Natural killer cell (primary cell): ENCODE data around the gene SNRPB. TPM values are rescaled to one million over a fixed set of nuclear protein-coding genes. Genes with fewer than 3 reads are reported as not detected.

Source experiments
- ATAC-seq, 3 donors: fragments of 150-1000 bp in 2 of 3; fragments of 200-7000 bp in 1 of 3; cut with Tn5 transposase; 1 replicate in 1 of 3; 2 replicates in 2 of 3; pipeline ENCODE4 v1.10.0; 2021; ENCODE audit warnings: mild to moderate bottlenecking in 2 of 3, moderate library complexity in 2 of 3
- DNase-seq, 2 donors: peaks; one replicate each; pipeline versions ENCODE4 v3.0.0 to v3.0.0-alpha.2; 2013 to 2021; ENCODE audit warnings: mixed read lengths in 1 of 2
- H3K27ac ChIP-seq: one replicate; pipeline ENCODE4 v1.5.1; 2013; ENCODE audit warnings: mild to moderate bottlenecking, low read length
- H3K27me3 ChIP-seq: one replicate; pipeline ENCODE4 v1.6.1; 2013; ENCODE audit warnings: low read length; ENCODE audit not compliant: control insufficient read depth, insufficient read depth
- H3K36me3 ChIP-seq: one replicate; pipeline ENCODE4 v1.6.1; 2013; ENCODE audit warnings: low read length; ENCODE audit not compliant: control insufficient read depth, insufficient read depth
- H3K4me1 ChIP-seq: one replicate; pipeline ENCODE4 v1.6.1; 2013; ENCODE audit warnings: low read length; ENCODE audit not compliant: control insufficient read depth, insufficient read depth
- H3K4me3 ChIP-seq: one replicate; pipeline ENCODE4 v1.5.1; 2013; ENCODE audit warnings: low read length
- H3K9me3 ChIP-seq: one replicate; pipeline ENCODE4 v1.6.1; 2013; ENCODE audit warnings: low read length; ENCODE audit not compliant: control insufficient read depth, insufficient read depth
- H3K27ac Mint-ChIP-seq, 2 donors: one replicate each; pipeline ENCODE4 v1.8.0; 2022; ENCODE audit warnings: mild to moderate bottlenecking in 2 of 2, mixed read lengths in 2 of 2, moderate library complexity in 1 of 2
- H3K27me3 Mint-ChIP-seq, 2 donors: one replicate each; pipeline ENCODE4 v1.8.0; 2022; ENCODE audit warnings: low read depth in 2 of 2, mixed read lengths in 2 of 2
- H3K36me3 Mint-ChIP-seq: one replicate; pipeline ENCODE4 v1.8.0; 2022; ENCODE audit warnings: mixed read lengths
- H3K4me1 Mint-ChIP-seq, 2 donors: one replicate each; pipeline ENCODE4 v1.8.0; 2022; ENCODE audit warnings: mixed read lengths in 2 of 2
- H3K4me3 Mint-ChIP-seq: one replicate; pipeline ENCODE4 v1.8.0; 2022; ENCODE audit warnings: mild to moderate bottlenecking, moderate library complexity, mixed read lengths
- H3K9me3 Mint-ChIP-seq, 2 donors: one replicate each; pipeline ENCODE4 v1.8.0; 2022; ENCODE audit warnings: mixed read lengths in 2 of 2
- whole genome bisulfite sequencing: methylation state at CpG from one replicate; pipeline ENCODE4 v1.1.7; 2013; ENCODE audit warnings: missing lambda C conversion rate; ENCODE audit not compliant: insufficient coverage; 5-methylcytosine and 5-hydroxymethylcytosine counted together
- intact Hi-C: fragments of 100-400 bp; cut with micrococcal nuclease; formaldehyde crosslinking; loops from one replicate; pipeline ENCODE4 v1.14.2; 2022
- total RNA-seq, 4 donors: library from RNA; stranded (reverse); fragments of 120-200 nt in 1 of 4; gene quantifications; one replicate each; pipeline versions ENCODE4 v1.2.3 to v1.2.4, GENCODE V29; 2013 to 2022
- TF ChIP-seq, protein P1 (sequence below): fragments of 200-600 bp; IDR thresholded peaks from one replicate; pipeline ENCODE4 v1.8.0; 2022; ENCODE audit warnings: antibody characterized with exemption

The SNRPB gene
- total RNA-seq, 3 donors from 2014 or later (not counting 1 experiment from before 2014, with no cell fraction given): 160 to 174 (median 162) TPM

DNA sequence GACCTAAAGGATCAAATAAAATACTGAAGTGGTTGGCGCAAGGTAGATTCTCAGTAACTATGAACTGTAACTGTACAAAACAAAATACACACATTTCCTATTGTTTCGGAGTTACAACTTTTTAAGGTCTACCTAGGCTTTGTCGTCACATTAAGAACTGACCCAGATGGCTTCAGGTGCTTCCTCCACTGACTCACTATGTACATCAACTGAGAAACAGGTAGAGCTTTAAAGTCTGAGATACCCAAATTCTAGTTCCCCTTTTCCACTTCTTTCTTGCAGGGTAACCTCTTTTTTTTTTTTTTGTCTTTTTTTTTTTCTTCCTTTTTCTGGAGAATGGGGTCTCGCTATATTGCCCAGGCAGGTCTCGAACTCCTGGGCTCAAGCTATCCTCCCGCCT is 5.5 kb downstream of the SNRPB start:
- peaks cover 77% of the 10 kb centered on the region for H3K36me3 ChIP-seq
- H3K27me3 ChIP-seq: no peaks in the 10 kb centered on the region
- no peak overlapping the region for H3K4me3 Mint-ChIP-seq
- peaks cover 28% of the 10 kb centered on the region for H3K36me3 Mint-ChIP-seq
- H3K4me3 ChIP-seq: no peak overlapping the region
- WGBS: 91% methylated on average over 6 of the region's 6 CpGs
- H3K4me1 ChIP-seq: peaks cover 16% of the 10 kb centered on the region
- peaks cover 28 to 31% of the 10 kb centered on the region in 2 donors for H3K4me1 Mint-ChIP-seq
- H3K27ac ChIP-seq: no peak overlapping the region
- ATAC-seq: no peak
- H3K9me3 Mint-ChIP-seq: no peaks in the 10 kb centered on the region
- intact Hi-C loops: no loop called here
- DNase-seq: no peak
- H3K9me3 ChIP-seq: no peaks in the 10 kb centered on the region
- TF ChIP-seq, protein P1, sequence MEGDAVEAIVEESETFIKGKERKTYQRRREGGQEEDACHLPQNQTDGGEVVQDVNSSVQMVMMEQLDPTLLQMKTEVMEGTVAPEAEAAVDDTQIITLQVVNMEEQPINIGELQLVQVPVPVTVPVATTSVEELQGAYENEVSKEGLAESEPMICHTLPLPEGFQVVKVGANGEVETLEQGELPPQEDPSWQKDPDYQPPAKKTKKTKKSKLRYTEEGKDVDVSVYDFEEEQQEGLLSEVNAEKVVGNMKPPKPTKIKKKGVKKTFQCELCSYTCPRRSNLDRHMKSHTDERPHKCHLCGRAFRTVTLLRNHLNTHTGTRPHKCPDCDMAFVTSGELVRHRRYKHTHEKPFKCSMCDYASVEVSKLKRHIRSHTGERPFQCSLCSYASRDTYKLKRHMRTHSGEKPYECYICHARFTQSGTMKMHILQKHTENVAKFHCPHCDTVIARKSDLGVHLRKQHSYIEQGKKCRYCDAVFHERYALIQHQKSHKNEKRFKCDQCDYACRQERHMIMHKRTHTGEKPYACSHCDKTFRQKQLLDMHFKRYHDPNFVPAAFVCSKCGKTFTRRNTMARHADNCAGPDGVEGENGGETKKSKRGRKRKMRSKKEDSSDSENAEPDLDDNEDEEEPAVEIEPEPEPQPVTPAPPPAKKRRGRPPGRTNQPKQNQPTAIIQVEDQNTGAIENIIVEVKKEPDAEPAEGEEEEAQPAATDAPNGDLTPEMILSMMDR: no peak
- H3K27ac Mint-ChIP-seq: peak overlapping the region in 1 of 2 donors; percentile 9
- no peaks in the 10 kb centered on the region for H3K27me3 Mint-ChIP-seq

GRCh38 chr20:2463616-2464365 is 6.8 kb downstream of the SNRPB start:
- no peak overlapping the region for H3K27ac Mint-ChIP-seq
- Histone ChIP-seq H3K4me3 (no peak overlapping the region), H3K27ac (no peak overlapping the region), H3K4me1 (peaks cover 4% of the 10 kb centered on the region), H3K9me3 (no peaks in the 10 kb centered on the region), H3K36me3 (peaks cover 90% of the 10 kb centered on the region), H3K27me3 (no peaks in the 10 kb centered on the region)
- TF ChIP-seq, protein P1: no peak
- 98% methylated on average over 9 of the region's 9 CpGs for WGBS
- peaks cover 36% of the 10 kb centered on the region for H3K36me3 Mint-ChIP-seq
- DNase-seq: no peak
- H3K4me1 Mint-ChIP-seq: peaks cover 16 to 21% of the 10 kb centered on the region in 2 donors
- ATAC-seq: no peak
- no peaks in the 10 kb centered on the region for H3K9me3 Mint-ChIP-seq
- intact Hi-C loops: no loop called here
- H3K4me3 Mint-ChIP-seq: no peak overlapping the region
- no peaks in the 10 kb centered on the region for H3K27me3 Mint-ChIP-seq

DNA sequence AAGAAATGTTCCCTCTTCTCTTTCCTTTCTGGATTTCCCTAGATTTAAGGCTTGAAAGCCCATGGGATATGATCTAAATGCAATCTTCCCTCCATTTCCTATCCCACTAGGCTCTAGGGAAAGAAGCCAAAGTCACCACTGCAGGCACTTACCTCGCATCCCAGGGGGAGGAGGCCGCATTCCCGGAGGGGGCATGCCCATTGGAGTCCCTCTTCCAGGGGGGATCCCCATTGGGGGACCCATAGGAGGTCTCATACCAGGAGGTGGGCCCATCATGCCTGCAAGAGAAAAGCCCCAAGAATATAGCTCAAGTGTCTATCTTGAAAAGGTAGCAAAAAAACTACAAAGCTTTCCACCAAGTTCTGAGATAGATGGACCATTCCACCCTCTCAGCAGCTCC is 8.1 kb downstream of the SNRPB start:
- Histone ChIP-seq H3K27ac (no peak overlapping the region), H3K27me3 (no peaks in the 10 kb centered on the region), H3K4me3 (no peak overlapping the region), H3K9me3 (no peaks in the 10 kb centered on the region), H3K4me1 (no peaks in the 10 kb centered on the region), H3K36me3 (peaks cover 88% of the 10 kb centered on the region)
- Mint-ChIP-seq H3K4me1 (peaks cover 3 to 8% of the 10 kb centered on the region in 2 donors), H3K36me3 (peaks cover 36% of the 10 kb centered on the region), H3K27me3 (no peaks in the 10 kb centered on the region), H3K4me3 (no peak overlapping the region), H3K27ac (peak overlapping the region in 1 of 2 donors; percentile 31), H3K9me3 (no peaks in the 10 kb centered on the region)
- intact Hi-C loops: no loop called here
- 98% methylated on average over 3 of the region's 3 CpGs for WGBS
- ATAC-seq (no peak), DNase-seq (no peak)
- TF ChIP-seq, protein P1: no peak
